KMS-11 (cell line): ENCODE results near the gene SELENOO.

Experiments used
- H2AFZ ChIP-seq: fragments of 200-600 bp; sonication (generic); 2 replicates; pipeline ENCODE4 v1.6.1; 2016; ENCODE audit warnings: antibody characterized with exemption, mixed run types, low read depth
- H3K27ac ChIP-seq: fragments of 200-600 bp; sonication (generic); 2 replicates; pipeline ENCODE4 v1.6.1; 2016; ENCODE audit warnings: mild to moderate bottlenecking, mixed run types
- H3K27me3 ChIP-seq: fragments of 200-600 bp; sonication (generic); 2 replicates; pipeline ENCODE4 v1.6.1; 2017; ENCODE audit warnings: mild to moderate bottlenecking, low read depth, mixed run types, moderate library complexity; ENCODE audit not compliant: insufficient read depth
- H3K36me3 ChIP-seq: fragments of 200-600 bp; sonication (generic); 2 replicates; pipeline ENCODE4 v1.6.1; 2017; ENCODE audit warnings: mild to moderate bottlenecking, mixed run types; ENCODE audit not compliant: insufficient read depth
- H3K4me1 ChIP-seq: fragments of 200-600 bp; sonication (generic); 2 replicates; pipeline ENCODE4 v1.6.1; 2016; ENCODE audit warnings: mild to moderate bottlenecking, low read depth, mixed run types; ENCODE audit not compliant: poor library complexity, severe bottlenecking
- H3K4me2 ChIP-seq: fragments of 200-600 bp; sonication (generic); 2 replicates; pipeline ENCODE4 v1.7.0; 2016; ENCODE audit warnings: mild to moderate bottlenecking, mixed run types
- H3K4me3 ChIP-seq: fragments of 200-600 bp; sonication (generic); IDR thresholded peaks from 2 replicates; pipeline ENCODE4 v1.6.1; 2017; ENCODE audit warnings: low read depth, low read length, mixed read lengths; ENCODE audit not compliant: insufficient read depth
- H3K79me2 ChIP-seq: fragments of 200-600 bp; sonication (generic); 2 replicates; pipeline ENCODE4 v1.6.1; 2016; ENCODE audit warnings: low read depth, mixed run types; ENCODE audit not compliant: insufficient read depth
- H3K9ac ChIP-seq: fragments of 200-600 bp; sonication (generic); 2 replicates; pipeline ENCODE4 v1.6.1; 2016; ENCODE audit warnings: mild to moderate bottlenecking, mixed run types
- H4K20me1 ChIP-seq: fragments of 200-600 bp; sonication (generic); 2 replicates; pipeline ENCODE4 v1.6.1; 2016; ENCODE audit warnings: mild to moderate bottlenecking, mixed run types; ENCODE audit not compliant: insufficient read depth
- TF ChIP-seq, protein P1 (sequence below): fragments of 200-600 bp; sonication (generic); conservative IDR thresholded peaks from 2 replicates; pipeline ENCODE4 v1.6.1; 2017; ENCODE audit warnings: low read depth, mild to moderate bottlenecking, antibody characterized with exemption, low read length, moderate library complexity, mixed read lengths

Gene SELENOO

DNA sequence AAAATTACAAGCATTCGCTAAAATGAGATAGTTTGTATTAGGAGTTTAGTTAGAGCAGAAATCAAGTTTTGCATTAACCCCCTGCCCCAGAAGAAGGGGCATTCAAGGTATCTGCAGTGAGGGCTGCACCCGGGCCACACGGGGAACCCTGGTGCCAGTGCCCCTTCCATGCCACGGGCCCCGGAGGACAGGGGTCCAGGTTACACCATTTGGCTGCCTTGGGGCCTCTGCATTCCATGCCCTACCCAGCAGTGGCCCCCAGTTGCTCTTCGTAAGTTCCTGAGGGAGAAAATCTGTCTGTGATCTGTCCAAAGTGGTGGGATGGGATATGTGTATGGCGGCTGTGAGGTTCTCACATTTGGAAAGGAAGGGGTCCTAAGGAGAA lies 47.1 kb upstream of the SELENOO start:
- Histone ChIP-seq H3K4me1 (no peaks in the 10 kb centered on the region), H3K27me3 (no peaks in the 10 kb centered on the region), H3K4me2 (no peak overlapping the region), H3K79me2 (no peaks in the 10 kb centered on the region), H3K4me3 (no peak overlapping the region), H4K20me1 (no peaks in the 10 kb centered on the region), H3K27ac (no peak overlapping the region), H3K36me3 (no peaks in the 10 kb centered on the region), H3K9ac (no peak overlapping the region), H2AFZ (no peak overlapping the region)
- TF ChIP-seq, protein P1, sequence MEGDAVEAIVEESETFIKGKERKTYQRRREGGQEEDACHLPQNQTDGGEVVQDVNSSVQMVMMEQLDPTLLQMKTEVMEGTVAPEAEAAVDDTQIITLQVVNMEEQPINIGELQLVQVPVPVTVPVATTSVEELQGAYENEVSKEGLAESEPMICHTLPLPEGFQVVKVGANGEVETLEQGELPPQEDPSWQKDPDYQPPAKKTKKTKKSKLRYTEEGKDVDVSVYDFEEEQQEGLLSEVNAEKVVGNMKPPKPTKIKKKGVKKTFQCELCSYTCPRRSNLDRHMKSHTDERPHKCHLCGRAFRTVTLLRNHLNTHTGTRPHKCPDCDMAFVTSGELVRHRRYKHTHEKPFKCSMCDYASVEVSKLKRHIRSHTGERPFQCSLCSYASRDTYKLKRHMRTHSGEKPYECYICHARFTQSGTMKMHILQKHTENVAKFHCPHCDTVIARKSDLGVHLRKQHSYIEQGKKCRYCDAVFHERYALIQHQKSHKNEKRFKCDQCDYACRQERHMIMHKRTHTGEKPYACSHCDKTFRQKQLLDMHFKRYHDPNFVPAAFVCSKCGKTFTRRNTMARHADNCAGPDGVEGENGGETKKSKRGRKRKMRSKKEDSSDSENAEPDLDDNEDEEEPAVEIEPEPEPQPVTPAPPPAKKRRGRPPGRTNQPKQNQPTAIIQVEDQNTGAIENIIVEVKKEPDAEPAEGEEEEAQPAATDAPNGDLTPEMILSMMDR, result no peak

DNA sequence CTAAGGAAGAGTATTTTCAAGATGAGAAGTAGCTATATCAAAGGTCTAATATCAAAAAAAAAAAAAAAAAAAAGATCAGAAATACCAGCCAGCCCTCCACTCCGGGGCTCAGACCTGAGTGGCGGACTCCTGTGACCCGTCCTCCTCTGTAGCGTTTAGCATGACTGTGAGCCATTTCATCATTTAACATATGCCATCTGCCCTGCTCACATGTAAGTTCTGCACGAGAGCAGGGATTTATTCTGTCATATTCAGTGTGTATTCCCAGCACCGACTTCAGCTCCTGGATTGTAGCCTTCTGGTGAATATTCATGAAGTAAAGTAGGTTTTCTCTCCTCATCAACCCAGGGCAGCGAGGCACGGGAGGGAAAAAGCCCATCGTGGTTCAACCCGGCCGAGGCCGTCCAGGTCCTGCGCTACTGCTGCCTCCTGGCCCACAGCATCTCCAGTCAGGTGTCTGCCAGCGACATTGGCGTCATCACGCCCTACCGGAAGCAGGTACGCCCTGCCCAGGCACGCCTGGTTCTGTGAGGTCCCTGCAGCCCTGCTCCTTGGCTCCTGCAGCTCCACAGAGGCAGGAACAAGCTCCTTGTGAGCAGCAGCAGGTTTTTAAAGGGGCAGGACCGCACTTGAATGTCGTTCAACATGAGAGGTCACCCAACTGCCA lies 43.0 kb upstream of the SELENOO start:
- no peaks in the 10 kb centered on the region for H3K36me3 ChIP-seq
- TF ChIP-seq, protein P1, result no peak
- no peaks in the 10 kb centered on the region for H3K27me3 ChIP-seq
- no peaks in the 10 kb centered on the region for H4K20me1 ChIP-seq
- no peak overlapping the region for H3K9ac ChIP-seq
- no peaks in the 10 kb centered on the region for H3K79me2 ChIP-seq
- H3K4me3 ChIP-seq, result no peak overlapping the region
- no peaks in the 10 kb centered on the region for H3K4me1 ChIP-seq
- no peak overlapping the region for H3K27ac ChIP-seq
- H2AFZ ChIP-seq, result no peak overlapping the region
- H3K4me2 ChIP-seq, result no peak overlapping the region

DNA sequence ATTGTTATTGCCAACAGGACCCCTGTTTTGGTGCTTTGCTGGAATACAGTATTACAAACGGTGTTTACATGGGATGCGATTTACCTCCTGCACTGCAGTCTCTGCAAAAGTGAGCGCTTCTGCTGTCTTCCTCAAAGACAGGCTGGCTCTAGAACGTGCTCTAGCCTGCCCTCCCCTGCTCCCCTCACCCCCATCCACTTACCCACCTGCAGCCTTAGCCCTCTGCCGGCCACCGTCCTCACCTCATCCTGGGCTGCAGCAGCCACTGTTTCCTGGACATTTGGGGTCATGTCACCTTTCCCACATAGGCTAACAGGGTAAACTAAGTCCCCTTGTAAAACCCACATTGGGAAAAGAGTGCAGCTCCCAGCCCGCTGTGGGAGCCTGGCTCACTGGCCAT lies 39.9 kb upstream of the SELENOO start:
- no peak overlapping the region for H3K4me3 ChIP-seq
- no peaks in the 10 kb centered on the region for H3K36me3 ChIP-seq
- H3K27ac ChIP-seq, result no peak overlapping the region
- no peaks in the 10 kb centered on the region for H3K4me1 ChIP-seq
- no peaks in the 10 kb centered on the region for H3K27me3 ChIP-seq
- TF ChIP-seq, protein P1, result no peak
- H3K4me2 ChIP-seq, result no peak overlapping the region
- no peaks in the 10 kb centered on the region for H3K79me2 ChIP-seq
- no peak overlapping the region for H2AFZ ChIP-seq
- no peaks in the 10 kb centered on the region for H4K20me1 ChIP-seq
- no peak overlapping the region for H3K9ac ChIP-seq

DNA sequence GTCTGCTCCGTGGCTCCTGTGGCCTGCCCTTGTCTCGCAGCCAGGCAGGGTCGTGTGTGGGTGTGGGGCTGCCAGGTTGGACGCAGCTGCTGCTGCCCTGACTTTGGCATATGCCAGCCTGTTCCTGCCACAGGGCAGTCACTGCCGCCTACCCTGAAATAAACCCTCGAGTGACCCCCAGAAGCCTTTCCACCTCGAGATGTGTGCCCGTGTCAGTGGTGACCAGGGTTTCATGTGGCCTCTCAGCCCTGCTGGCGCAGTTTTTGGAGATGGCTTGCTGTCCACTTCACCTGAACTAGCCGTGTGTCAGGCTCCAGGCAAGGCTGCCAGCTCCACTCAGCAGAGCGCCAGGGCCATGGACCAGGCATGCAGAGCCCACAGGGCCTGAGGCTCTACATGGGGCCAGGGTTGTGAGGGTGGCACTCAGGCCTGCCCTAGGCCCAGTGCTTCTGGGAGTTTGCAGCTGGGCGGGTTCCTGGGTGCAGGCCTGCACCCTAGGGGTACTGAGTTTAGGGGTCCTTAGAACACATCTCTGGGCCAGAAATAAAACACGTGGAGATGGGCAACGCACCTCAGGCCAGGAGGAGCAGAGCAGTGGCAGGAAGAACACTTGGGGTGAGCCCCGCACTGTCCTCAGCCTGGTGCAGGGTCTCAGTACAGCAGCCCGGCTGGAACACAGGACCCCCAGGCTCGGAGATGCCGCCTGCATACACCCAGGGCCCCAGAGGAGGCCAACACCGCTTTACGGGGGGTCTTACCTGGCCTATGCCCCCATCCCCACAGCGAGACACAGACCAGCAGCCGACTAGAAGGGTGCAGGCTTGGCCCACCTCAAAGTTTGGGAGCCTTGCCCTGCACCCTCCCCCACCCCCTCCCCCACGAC lies 39.1 kb upstream of the SELENOO start:
- Histone ChIP-seq H3K36me3 (no peaks in the 10 kb centered on the region), H3K27me3 (no peaks in the 10 kb centered on the region), H3K4me2 (no peak overlapping the region), H4K20me1 (no peaks in the 10 kb centered on the region), H3K4me1 (no peaks in the 10 kb centered on the region), H2AFZ (no peak overlapping the region), H3K4me3 (no peak overlapping the region), H3K79me2 (no peaks in the 10 kb centered on the region), H3K27ac (no peak overlapping the region), H3K9ac (no peak overlapping the region)
- TF ChIP-seq, protein P1, result no peak
